ENCODE data around the gene FOXRED1.

The FOXRED1 gene

GRCh38 chr11:126311401-126312291 lies 42.7 kb downstream of the FOXRED1 start:
- TF ChIP-seq FOXP2 (optimal IDR thresholded peaks at IDR 0.05; ENCODE audit: borderline replicate concordance, extremely low read depth, extremely low read length, insufficient read depth) (no peak), REST (IDR thresholded peaks at IDR 0.05; ENCODE audit: insufficient read depth in 1 of 2, low read depth in 2 of 2, low read length in 2 of 2) (no peak), TAF1 (IDR thresholded peaks at IDR 0.05; ENCODE audit: borderline replicate concordance, insufficient read depth, low read length) (no peak), SIN3A (IDR thresholded peaks at IDR 0.05; ENCODE audit: borderline replicate concordance, insufficient read depth, low read length) (no peak), POLR2AphosphoS5 (IDR thresholded peaks at IDR 0.05; ENCODE audit: low read depth, low read length) (no peak)

- TF ChIP-seq REST (IDR thresholded peaks at IDR 0.05; ENCODE audit: insufficient read depth in 1 of 2, low read depth in 2 of 2, low read length in 2 of 2) (no peak), POLR2AphosphoS5 (IDR thresholded peaks at IDR 0.05; ENCODE audit: low read depth, low read length) (no peak)
Observed at GRCh38 chr11:126312961-126313360, 44.0 kb downstream of the FOXRED1 start.

GRCh38 chr11:126313826-126314225 lies 44.9 kb downstream of the FOXRED1 start:
- TF ChIP-seq SIN3A (IDR thresholded peaks at IDR 0.05; ENCODE audit: borderline replicate concordance, insufficient read depth, low read length) (no peak), FOXP2 (optimal IDR thresholded peaks at IDR 0.05; ENCODE audit: borderline replicate concordance, extremely low read depth, extremely low read length, insufficient read depth) (no peak), REST (IDR thresholded peaks at IDR 0.05; ENCODE audit: insufficient read depth in 1 of 2, low read depth in 2 of 2, low read length in 2 of 2) (no peak), TAF1 (IDR thresholded peaks at IDR 0.05; ENCODE audit: borderline replicate concordance, insufficient read depth, low read length) (no peak), POLR2AphosphoS5 (IDR thresholded peaks at IDR 0.05; ENCODE audit: low read depth, low read length) (no peak)

- TF ChIP-seq REST (IDR thresholded peaks at IDR 0.05; ENCODE audit: insufficient read depth in 1 of 2, low read depth in 2 of 2, low read length in 2 of 2): no peak
- TF ChIP-seq FOXP2 (optimal IDR thresholded peaks at IDR 0.05; ENCODE audit: borderline replicate concordance, extremely low read depth, extremely low read length, insufficient read depth): no peak
- TF ChIP-seq SIN3A (IDR thresholded peaks at IDR 0.05; ENCODE audit: borderline replicate concordance, insufficient read depth, low read length): no peak
- TF ChIP-seq POLR2AphosphoS5 (IDR thresholded peaks at IDR 0.05; ENCODE audit: low read depth, low read length): no peak
- no peak; the same call in 1 of the 2 replicates for TF ChIP-seq TAF1 (IDR thresholded peaks at IDR 0.05; ENCODE audit: borderline replicate concordance, insufficient read depth, low read length)
Observed at GRCh38 chr11:126317432-126317755, 48.4 kb downstream of the FOXRED1 start.
